ENCODE data around the gene NUP210.
"Not testable (repeated sequence)": the region's sequence is repeated elsewhere in the genome, so short reads cannot be mapped to it uniquely, and the experiment has no call there.

Gene NUP210

DNA sequence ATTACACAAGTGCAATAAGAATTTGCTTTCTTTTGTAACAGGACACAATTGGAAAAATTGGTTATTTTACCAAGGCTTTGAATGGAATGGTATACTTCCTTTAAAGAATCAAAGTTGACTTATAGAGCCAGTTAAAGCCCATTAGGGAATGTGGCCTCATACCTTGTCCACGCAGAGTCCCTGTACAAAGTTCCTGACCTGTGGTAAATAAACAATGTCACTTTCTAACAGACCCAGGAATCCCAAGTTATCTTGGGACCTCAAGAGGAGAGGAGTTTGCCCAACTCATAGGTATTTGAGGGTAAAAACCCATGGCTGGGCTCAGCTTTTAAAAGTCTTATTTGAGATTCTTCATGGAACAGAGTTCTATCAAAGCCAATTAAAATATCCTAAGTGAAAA is 12.0 kb upstream of the NUP210 start:
- no peak for TF ChIP-seq CTCF (conservative IDR thresholded peaks at IDR 0.05; ENCODE audit: low read depth, low read length)
- H3K9ac ChIP-seq, result no peak overlapping the region
- H3K79me2 ChIP-seq (ENCODE audit: insufficient read depth, low read depth), result no peaks in the 10 kb centered on the region
- no peaks in the 10 kb centered on the region for H4K20me1 ChIP-seq (ENCODE audit: insufficient read depth)
- no peaks in the 10 kb centered on the region for H3K27me3 ChIP-seq (ENCODE audit: insufficient read depth, low read depth)
- peaks cover 9% of the 10 kb centered on the region for H3K4me1 ChIP-seq (ENCODE audit: low read depth, poor library complexity, severe bottlenecking)
- no peaks in the 10 kb centered on the region for H3K36me3 ChIP-seq (ENCODE audit: insufficient read depth)
- H2AFZ ChIP-seq (ENCODE audit: low read depth), result no peak overlapping the region
- H3K27ac ChIP-seq, result no peak overlapping the region
- no peak overlapping the region for H3K4me3 ChIP-seq (IDR thresholded peaks at IDR 0.05; ENCODE audit: insufficient read depth, low read depth, low read length)
- no peak overlapping the region for H3K4me2 ChIP-seq

GRCh38 chr3:13430411-13430875 is 10.3 kb upstream of the NUP210 start:
- not testable (repeated sequence) for H3K9ac ChIP-seq

DNA sequence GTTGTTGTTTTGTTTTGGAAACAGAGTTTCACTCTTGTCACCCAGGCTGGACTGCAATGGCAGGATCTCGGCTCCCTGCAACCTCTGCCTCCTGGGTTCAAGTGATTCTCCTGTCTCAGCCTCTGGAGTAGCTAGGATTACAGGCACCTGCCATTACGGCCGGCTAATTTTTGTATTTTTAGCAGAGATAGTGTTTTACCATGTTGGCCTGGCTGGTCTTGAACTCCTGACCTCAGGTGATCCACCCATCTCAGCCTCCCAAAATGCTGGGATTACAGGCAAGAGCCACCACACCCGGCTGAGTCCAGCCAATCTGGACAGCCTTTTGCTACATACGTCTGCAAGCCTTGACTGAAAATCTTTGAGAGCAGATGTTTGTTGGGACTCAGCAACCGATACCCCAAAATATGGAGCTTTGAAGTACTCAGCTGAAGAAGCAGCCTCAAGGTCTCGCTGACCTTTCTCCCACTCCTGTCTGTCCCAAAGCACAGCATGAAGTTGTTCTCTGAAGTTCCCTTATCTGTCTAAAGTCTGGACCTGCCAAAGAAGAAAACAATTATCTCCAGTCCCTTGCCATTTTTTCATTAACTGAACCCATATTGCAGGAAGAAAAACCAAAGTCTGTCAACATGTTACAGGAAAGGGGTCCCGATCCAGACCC is 9.6 kb upstream of the NUP210 start:
- Histone ChIP-seq H4K20me1 (ENCODE audit: insufficient read depth) (no peaks in the 10 kb centered on the region), H3K27me3 (ENCODE audit: insufficient read depth, low read depth) (no peaks in the 10 kb centered on the region), H3K36me3 (ENCODE audit: insufficient read depth) (no peaks in the 10 kb centered on the region), H3K27ac (no peak overlapping the region), H2AFZ (ENCODE audit: low read depth) (no peak overlapping the region), H3K4me3 (IDR thresholded peaks at IDR 0.05; ENCODE audit: insufficient read depth, low read depth, low read length) (no peak overlapping the region), H3K9ac (no peak overlapping the region), H3K79me2 (ENCODE audit: insufficient read depth, low read depth) (no peaks in the 10 kb centered on the region), H3K4me1 (ENCODE audit: low read depth, poor library complexity, severe bottlenecking) (peaks cover 9% of the 10 kb centered on the region), H3K4me2 (no peak overlapping the region)
- TF ChIP-seq CTCF (conservative IDR thresholded peaks at IDR 0.05; ENCODE audit: low read depth, low read length), result no peak

More at GRCh38 chr3:13430411-13430875, 10.3 kb upstream of the NUP210 start:
- not testable (repeated sequence) for H3K27me3 ChIP-seq (ENCODE audit: insufficient read depth, low read depth); H3K27ac ChIP-seq; H4K20me1 ChIP-seq (ENCODE audit: insufficient read depth); H3K4me1 ChIP-seq (ENCODE audit: low read depth, poor library complexity, severe bottlenecking); H3K79me2 ChIP-seq (ENCODE audit: insufficient read depth, low read depth); H3K4me3 ChIP-seq (IDR thresholded peaks at IDR 0.05; ENCODE audit: insufficient read depth, low read depth, low read length); H2AFZ ChIP-seq (ENCODE audit: low read depth); H3K36me3 ChIP-seq (ENCODE audit: insufficient read depth); H3K4me2 ChIP-seq

DNA sequence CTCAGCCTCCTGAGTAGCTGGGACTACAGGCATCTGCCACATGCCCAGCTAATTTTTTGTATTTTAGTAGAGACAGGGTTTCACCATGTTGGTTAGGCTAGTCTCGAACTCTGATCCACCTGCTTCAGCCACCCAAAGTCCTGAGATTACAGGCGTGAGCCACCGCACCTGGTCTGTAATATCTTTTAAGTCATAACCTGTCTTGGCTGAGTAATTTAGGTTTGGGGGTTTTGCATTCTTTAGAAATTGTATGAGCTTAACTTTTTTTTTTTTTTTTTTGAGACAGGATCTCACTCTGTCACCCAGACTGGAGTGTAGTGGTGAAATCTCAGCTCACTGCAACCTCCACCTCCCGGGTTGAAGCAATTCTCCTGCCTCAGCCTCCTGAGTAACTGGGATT is 8.6 kb upstream of the NUP210 start:
- not testable (repeated sequence) for H3K27ac ChIP-seq; H3K4me2 ChIP-seq; H3K27me3 ChIP-seq (ENCODE audit: insufficient read depth, low read depth); H3K36me3 ChIP-seq (ENCODE audit: insufficient read depth); H4K20me1 ChIP-seq (ENCODE audit: insufficient read depth); H3K79me2 ChIP-seq (ENCODE audit: insufficient read depth, low read depth); H3K4me1 ChIP-seq (ENCODE audit: low read depth, poor library complexity, severe bottlenecking); H3K4me3 ChIP-seq (IDR thresholded peaks at IDR 0.05; ENCODE audit: insufficient read depth, low read depth, low read length); H3K9ac ChIP-seq
- peak overlapping the region; percentile 14; the same call in 1 of the 2 replicates for H2AFZ ChIP-seq (ENCODE audit: low read depth)

GRCh38 chr3:13427662-13428603 is 7.8 kb upstream of the NUP210 start:
- TF ChIP-seq CTCF (conservative IDR thresholded peaks at IDR 0.05; ENCODE audit: low read depth, low read length), result no peak
- H3K27ac ChIP-seq, result no peak overlapping the region; the same call in 1 of the 2 replicates
- no peaks in the 10 kb centered on the region for H3K27me3 ChIP-seq (ENCODE audit: insufficient read depth, low read depth)
- H3K4me3 ChIP-seq (IDR thresholded peaks at IDR 0.05; ENCODE audit: insufficient read depth, low read depth, low read length), result no peak overlapping the region
- no peak overlapping the region for H3K9ac ChIP-seq
- H3K4me2 ChIP-seq, result peak overlapping the region; percentile 26; the same call in 1 of the 2 replicates
- peaks cover 9% of the 10 kb centered on the region for H3K4me1 ChIP-seq (ENCODE audit: low read depth, poor library complexity, severe bottlenecking)
- no peaks in the 10 kb centered on the region for H3K36me3 ChIP-seq (ENCODE audit: insufficient read depth)
- H2AFZ ChIP-seq (ENCODE audit: low read depth), result peak overlapping the region; percentile 14; the same call in 1 of the 2 replicates
- H4K20me1 ChIP-seq (ENCODE audit: insufficient read depth), result no peaks in the 10 kb centered on the region
- H3K79me2 ChIP-seq (ENCODE audit: insufficient read depth, low read depth), result no peaks in the 10 kb centered on the region
